ENCODE data around the gene PGM1.

PGM1 gene

GRCh38 chr1:63630666-63631065 is 37.5 kb downstream of the PGM1 start:
- DNase-seq (ENCODE audit: low read depth in 2 of 2, low spot score in 1 of 2), result no peak

DNA sequence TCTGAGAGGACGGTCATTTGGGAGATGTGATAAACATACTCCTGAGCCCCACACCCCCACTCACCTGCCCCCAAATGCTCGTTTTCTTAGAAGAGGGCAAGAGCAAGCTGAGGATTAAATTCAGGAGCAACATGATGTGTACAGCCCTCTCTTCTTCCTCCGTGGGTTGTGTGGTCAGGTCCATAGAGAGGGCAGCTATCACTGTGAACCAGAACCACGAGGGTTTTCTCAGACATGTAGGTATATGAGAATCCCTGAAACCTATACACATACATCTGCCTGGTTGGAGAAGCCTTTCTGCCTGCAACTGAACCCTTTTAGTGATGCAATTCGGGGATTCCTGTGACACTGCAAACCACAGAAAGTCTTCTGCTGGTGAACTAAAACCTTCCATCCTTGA is 38.9 kb downstream of the PGM1 start:
- DNase-seq (ENCODE audit: low read depth in 2 of 2, low spot score in 1 of 2), result no peak

GRCh38 chr1:63633281-63633680 is 40.1 kb downstream of the PGM1 start:
- no peak for DNase-seq (ENCODE audit: low read depth in 2 of 2, low spot score in 1 of 2)

GRCh38 chr1:63634471-63634870 is 41.3 kb downstream of the PGM1 start:
- DNase-seq (ENCODE audit: low read depth in 2 of 2, low spot score in 1 of 2), result no peak

DNA sequence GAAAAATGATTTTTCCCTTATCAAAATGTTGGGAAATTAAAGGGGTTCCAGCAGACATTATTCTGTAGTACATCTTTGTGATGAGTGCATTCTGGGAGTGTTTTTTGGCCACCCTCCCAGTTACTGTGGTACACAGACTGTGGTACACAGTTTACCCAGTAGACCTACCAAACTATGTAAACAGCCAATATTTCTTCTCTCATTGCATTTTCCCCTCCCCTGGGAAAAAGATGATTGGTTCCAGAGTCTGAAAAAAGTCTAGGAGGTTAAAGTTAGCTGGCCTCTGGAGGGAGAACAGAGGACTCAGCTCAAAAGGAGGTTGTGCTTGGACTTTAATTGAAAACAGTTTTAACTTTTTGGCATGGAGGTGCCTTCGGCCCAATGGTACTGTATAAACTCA is 42.5 kb downstream of the PGM1 start:
- no peak for DNase-seq (ENCODE audit: low read depth in 2 of 2, low spot score in 1 of 2)

DNA sequence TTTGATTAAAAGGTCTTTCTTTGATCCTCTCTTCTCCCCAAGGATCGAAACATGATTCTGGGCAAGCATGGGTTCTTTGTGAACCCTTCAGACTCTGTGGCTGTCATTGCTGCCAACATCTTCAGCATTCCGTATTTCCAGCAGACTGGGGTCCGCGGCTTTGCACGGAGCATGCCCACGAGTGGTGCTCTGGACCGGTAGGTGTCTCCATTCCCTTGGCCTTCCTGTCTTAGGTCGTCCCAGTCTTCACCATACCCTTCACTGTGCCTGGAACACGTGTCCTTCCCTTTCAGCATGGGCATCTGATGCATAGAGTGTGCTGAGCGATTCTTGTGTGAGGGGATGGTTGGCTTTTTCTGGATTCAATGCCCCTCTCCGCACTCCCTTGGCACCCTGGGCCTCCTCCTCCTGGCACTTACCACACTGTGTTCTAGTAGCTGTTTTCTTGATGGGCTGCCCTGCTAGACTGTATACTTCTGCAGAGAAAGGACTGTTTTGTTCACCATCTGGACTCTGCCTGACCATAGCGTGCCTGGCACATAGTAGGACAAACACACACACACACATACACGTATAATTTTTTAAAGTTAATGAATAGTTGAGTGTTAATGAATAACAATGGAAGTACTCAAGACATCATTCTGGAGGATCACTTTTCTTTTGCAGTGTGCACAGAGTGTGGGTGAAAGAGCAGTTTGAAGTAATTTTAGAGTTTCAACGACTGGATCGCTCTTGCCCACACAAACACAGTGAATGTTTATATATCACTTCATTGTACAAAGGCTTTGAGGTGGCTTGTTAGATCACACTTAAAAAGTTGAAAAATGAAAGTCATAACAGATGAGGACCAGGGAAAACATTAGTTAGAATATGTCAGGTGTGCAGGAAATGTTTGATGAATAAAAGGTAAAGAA is 43.2 kb downstream of the PGM1 start:
- DNase-seq (ENCODE audit: low read depth in 2 of 2, low spot score in 1 of 2), result no peak

DNA sequence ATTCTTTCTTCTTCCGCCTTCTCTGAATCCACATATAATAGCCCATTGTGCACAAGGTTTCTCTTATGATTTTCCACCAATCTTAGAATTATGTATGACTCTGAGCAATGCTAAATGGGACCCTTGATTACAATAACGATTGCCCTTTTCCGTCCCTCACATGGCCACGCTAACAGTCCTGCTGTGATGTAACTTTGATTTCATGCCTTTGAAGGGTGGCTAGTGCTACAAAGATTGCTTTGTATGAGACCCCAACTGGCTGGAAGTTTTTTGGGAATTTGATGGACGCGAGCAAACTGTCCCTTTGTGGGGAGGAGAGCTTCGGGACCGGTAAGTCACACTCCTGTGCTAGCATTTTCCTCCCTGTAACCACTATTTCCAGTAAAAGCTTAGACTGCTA is 45.3 kb downstream of the PGM1 start:
- DNase-seq (ENCODE audit: low read depth in 2 of 2, low spot score in 1 of 2), result no peak

- DNase-seq (ENCODE audit: low read depth in 2 of 2, low spot score in 1 of 2), result no peak
Measured at GRCh38 chr1:63638875-63639274, 45.7 kb downstream of the PGM1 start.

DNA sequence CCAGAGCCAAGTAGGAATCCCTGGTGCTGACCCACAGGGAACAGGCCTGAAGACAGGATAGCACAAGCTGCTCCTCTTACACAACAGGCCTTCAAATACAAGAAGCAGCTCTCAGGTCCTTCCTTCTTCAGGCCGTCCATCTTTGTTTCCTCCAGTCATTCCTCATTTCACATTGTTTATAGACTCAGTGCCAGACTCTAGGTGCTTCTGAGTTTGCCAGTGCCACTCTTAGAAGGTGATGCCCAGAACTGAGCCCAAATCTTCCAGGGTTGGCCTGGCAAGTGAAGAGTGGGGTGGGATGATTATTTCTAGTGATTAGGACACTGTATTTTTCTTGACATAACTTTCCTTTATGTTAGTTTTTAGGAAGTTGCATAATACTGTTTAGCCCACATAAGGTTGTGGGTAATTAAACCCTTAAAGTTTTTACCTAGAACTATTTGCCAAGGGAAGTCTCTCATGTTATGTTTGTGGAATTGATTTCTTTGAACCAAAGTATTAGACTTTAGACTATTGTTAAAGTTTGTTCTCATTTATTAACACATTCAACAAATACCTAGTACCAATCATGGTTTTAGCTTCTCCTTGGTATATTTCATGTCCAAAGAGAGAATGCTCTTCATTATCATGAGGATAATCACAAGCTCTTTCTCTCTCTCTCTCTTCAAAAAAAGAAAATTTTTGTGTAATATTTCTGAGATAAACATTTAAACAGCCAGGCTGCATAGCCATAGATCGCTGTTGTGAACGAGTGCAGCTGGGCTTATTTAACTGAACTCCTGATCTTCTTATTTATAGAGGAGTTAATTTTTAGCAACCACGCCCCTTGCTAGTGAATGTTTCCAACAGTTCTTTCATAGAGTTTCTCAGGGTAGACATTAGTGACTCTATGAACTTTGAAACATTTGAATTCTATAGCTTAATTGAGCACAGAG is 47.7 kb downstream of the PGM1 start:
- DNase-seq (ENCODE audit: low read depth in 2 of 2, low spot score in 1 of 2), result no peak

DNA sequence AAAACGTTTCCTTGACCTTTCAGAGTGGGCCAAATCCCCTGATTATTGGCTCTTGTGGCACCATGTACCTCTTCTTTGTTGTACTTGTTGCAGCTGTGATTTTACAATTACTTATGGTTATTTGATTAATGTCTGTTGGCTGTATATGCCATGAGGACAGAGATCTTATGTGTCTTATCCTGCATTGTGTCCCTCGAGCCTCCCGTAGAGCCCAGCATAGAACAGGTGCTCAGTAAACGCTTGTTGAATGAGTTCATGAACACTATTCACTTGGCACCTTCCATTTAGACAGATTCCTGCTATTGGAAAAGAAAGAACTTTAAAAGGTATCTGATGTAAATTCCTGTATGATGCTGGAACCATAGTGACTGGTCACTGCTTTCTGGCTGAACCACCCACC is 48.4 kb downstream of the PGM1 start:
- DNase-seq (ENCODE audit: low read depth in 2 of 2, low spot score in 1 of 2), result no peak

GRCh38 chr1:63642901-63643300 is 49.7 kb downstream of the PGM1 start:
- DNase-seq (ENCODE audit: low read depth in 2 of 2, low spot score in 1 of 2), result no peak

- DNase-seq (ENCODE audit: low read depth in 2 of 2, low spot score in 1 of 2), result no peak
Measured at GRCh38 chr1:63643517-63643916, 50.3 kb downstream of the PGM1 start.

DNA sequence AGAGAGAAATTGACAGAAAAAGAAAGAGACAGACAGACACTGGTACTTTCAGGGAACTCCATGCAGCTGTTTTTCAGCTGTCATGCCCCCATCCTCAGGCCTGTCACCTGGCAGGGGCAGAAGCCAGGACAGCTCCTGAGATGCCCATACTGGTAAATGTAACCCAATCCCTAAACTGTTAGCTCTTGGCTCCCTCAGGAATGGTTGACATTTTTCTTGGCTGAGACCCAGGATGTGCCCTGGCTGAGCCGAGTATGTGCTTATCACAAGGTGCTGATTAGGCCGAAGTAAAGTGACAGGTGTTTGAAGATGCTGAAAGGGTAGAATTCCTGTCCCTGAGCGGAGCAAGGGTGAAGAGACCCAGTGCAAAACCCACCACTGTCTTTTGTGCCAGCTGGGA is 50.7 kb downstream of the PGM1 start:
- DNase-seq (ENCODE audit: low read depth in 2 of 2, low spot score in 1 of 2), result no peak

GRCh38 chr1:63645317-63645716 is 52.1 kb downstream of the PGM1 start:
- DNase-seq (ENCODE audit: low read depth in 2 of 2, low spot score in 1 of 2), result no peak

GRCh38 chr1:63648689-63649088 is 55.5 kb downstream of the PGM1 start:
- DNase-seq (ENCODE audit: low read depth in 2 of 2, low spot score in 1 of 2), result no peak

DNA sequence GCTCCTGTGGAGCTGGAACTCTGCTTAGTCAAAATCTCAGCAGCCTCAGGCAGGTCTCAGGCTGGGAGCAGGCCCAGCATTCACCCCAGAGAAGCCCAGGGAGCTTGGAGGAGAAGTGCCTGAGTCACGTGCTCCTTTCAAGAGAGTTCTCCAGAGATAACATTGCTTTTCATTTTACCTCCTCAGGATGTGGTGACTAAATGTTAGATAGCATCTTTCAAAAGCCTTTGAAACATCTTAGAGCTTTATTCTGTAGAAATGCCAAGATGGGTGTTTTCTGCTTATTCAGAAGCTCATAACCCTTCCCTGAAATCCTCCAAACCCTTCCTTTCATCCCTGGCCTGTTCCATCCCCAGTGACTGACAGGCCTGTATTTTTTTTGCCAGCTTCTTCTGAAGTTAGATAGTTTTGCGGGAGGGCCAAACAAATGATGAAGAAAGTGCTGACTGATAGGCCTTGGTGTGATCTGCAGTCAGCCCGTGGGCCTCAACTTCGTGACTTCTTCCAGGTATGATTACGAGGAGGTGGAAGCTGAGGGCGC is 58.0 kb downstream of the PGM1 start:
- peak in 1 of 2 donors; percentile 5 for DNase-seq (ENCODE audit: low read depth in 2 of 2, low spot score in 1 of 2)

DNA sequence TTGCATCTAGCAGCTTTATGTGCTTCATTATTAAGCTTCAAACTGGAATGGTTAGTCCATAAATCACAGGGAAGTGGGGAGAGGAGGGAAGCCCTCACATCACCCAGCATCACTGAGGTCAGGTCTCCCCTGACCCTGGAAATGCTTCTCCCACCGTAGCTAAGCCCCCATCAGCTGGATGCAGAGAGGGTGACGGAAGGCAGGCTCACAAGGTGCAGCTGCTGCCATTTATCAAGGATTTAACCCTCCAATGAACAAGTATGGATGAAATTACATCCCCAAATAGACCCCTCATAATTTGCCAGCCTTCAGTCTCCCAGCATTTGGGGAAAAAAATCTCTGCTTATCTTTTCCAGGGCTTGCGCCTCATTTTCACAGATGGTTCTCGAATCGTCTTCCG is 60.8 kb downstream of the PGM1 start:
- no peak for DNase-seq (ENCODE audit: low read depth in 2 of 2, low spot score in 1 of 2)

DNA sequence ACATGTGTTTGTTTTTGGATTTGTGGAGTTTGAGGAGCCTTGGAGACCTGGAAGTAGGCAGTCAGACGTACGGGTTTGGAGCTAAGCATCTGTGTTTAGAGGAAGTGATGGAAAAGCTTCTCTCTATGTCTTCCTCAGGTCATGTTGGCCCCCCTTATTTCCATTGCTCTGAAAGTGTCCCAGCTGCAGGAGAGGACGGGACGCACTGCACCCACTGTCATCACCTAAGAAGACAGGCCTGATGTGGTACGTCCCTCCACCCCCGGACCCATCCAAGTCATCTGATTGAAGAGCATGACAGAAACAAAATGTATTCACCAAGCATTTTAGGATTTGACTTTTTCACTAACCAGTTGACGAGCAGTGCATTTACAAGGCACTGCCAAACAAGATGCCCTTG is 66.2 kb downstream of the PGM1 start:
- no peak for DNase-seq (ENCODE audit: low read depth in 2 of 2, low spot score in 1 of 2)

DNA sequence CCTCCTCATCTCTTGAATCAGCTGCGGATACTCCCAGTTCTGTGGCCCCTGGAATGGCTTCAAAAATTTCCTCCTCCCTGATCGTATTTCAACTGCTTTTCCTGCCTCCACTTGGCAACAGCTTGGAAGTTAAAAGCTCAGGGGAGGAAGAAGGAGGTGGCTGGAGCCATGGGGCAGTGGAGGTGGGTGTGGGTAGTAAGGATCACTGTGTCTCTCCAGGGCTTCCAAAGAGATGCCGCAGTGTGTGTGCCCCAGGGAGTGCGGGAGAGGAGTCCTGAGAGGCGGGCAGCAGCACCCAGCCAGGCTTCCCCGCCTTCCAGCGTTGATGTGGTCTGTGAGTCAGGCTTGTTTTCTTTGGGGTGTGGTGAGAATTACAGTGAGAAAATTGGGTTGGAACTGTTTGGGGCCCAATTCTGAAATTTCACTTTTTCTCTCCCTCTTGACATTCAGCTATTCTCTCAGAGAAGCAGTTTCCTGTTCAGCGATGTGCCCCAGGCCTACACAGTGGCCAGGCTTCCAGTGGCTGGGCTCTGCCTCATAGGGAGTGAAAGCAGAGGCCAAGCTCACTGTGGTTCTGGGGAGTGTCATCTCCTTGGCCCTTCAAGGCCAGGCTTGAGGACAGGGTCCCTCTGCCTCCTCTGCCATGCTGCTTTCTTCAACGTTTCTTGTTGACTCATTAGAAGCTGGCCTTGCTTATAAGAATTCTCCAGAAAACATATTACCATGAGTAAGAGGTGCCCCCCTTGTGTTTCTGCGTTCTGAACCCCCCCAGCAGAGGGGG is 69.0 kb downstream of the PGM1 start:
- no peak for DNase-seq (ENCODE audit: low read depth in 2 of 2, low spot score in 1 of 2)

DNA sequence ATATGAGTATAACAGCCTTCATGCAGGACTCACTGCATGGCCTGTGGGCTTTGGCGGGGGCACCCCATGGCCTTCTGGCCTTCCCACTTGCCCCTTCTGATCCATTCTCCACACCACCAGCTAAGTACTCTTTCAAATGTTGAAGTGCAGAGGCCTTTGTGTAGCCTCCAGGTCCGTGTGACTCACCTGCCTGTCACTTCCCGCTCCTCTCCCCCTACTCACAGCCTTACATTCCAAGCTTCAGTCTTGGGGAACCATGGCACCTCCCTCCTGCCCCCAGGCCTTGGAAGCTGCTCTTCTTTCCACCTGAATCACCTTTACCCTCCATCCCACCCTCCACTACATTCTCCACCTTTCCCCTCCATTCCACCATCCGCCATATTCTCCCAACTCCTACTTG is 69.6 kb downstream of the PGM1 start:
- DNase-seq (ENCODE audit: low read depth in 2 of 2, low spot score in 1 of 2), result no peak

GRCh38 chr1:63663301-63663700 is 70.1 kb downstream of the PGM1 start:
- no peak for DNase-seq (ENCODE audit: low read depth in 2 of 2, low spot score in 1 of 2)

Measured in stimulated activated CD8-positive, alpha-beta memory T cell treated with anti-CD3 and anti-CD28 coated beads, Interleukin-4, amount 100 ng/mL, for 1 hour (primary cell).